ENCODE data around the gene TRIM41. TPM values are rescaled to one million over a fixed set of nuclear protein-coding genes. Genes with fewer than 3 reads are reported as not detected.

TRIM41 gene
- total RNA-seq, 2 experiments from 2014 or later = 21.4 to 24.0 TPM

GRCh38 chr5:181241393-181241975, 18.4 kb downstream of the TRIM41 start:
- Mint-ChIP-seq H3K36me3 (ENCODE audit: low read depth) (peaks cover 77% of the 10 kb centered on the region), H3K27me3 (no peaks in the 10 kb centered on the region), H3K27ac (peak overlapping the region; percentile 96), H3K9me3 (no peaks in the 10 kb centered on the region), H3K4me3 (peak overlapping the region; percentile 95), H3K4me1 (ENCODE audit: low read depth) (peaks cover 66% of the 10 kb centered on the region)
- Histone ChIP-seq H3K27ac (ENCODE audit: low read depth in 1 of 2, low read length in 2 of 2) (peak overlapping the region; percentile 81 to 90), H3K4me1 (ENCODE audit: insufficient read depth, low read length) (peaks cover 65% of the 10 kb centered on the region), H3K27me3 (ENCODE audit: control insufficient read depth in 1 of 2, insufficient read depth in 2 of 2, low read length in 2 of 2) (no peaks in the 10 kb centered on the region), H3K4me3 (ENCODE audit: low read length) (peak overlapping the region; percentile 94), H3K36me3 (ENCODE audit: insufficient read depth, low read length) (peaks cover 67% of the 10 kb centered on the region), H3K9me3 (ENCODE audit: control insufficient read depth in 1 of 2, insufficient read depth in 1 of 2, low read length in 2 of 2) (no peaks in the 10 kb centered on the region)
- ATAC-seq (ENCODE audit: poor library complexity) (peak; percentile 13), DNase-seq (peak in 5 of 14 experiments; percentile 17 to 74 (median 43))
- ChIA-PET CTCF (interaction anchor here (0.8 to 2.3 kb wide), 3 partner anchors 8 to 57 kb away, joined by 3 to 6 read pairs (median 3); no protein-coding TSS in a partner anchor), POLR2A (interaction anchor here (0.7 to 14.5 kb wide), 7 partner anchors 10 to 50 kb away, joined by 3 to 244 read pairs (median 9); partner anchors contain the start of genes TRIM41 and TRIM52)
- intact Hi-C loops (cut with DNase I, micrococcal nuclease) = loop anchor here (5.0 to 10.0 kb wide), 4 partner anchors 34 to 1617 kb away; partner anchors contain the start of genes HNRNPH1 (in 1 of the 2), MGAT1 (in 1 of the 2), TRIM7 (in 1 of the 2) and ZFP62 (in 1 of the 2)
- TF ChIP-seq, protein P1, sequence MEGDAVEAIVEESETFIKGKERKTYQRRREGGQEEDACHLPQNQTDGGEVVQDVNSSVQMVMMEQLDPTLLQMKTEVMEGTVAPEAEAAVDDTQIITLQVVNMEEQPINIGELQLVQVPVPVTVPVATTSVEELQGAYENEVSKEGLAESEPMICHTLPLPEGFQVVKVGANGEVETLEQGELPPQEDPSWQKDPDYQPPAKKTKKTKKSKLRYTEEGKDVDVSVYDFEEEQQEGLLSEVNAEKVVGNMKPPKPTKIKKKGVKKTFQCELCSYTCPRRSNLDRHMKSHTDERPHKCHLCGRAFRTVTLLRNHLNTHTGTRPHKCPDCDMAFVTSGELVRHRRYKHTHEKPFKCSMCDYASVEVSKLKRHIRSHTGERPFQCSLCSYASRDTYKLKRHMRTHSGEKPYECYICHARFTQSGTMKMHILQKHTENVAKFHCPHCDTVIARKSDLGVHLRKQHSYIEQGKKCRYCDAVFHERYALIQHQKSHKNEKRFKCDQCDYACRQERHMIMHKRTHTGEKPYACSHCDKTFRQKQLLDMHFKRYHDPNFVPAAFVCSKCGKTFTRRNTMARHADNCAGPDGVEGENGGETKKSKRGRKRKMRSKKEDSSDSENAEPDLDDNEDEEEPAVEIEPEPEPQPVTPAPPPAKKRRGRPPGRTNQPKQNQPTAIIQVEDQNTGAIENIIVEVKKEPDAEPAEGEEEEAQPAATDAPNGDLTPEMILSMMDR (IDR thresholded peaks at IDR 0.05) = no peak

GRCh38 chr5:181242031-181242451, 19.0 kb downstream of the TRIM41 start:
- Mint-ChIP-seq H3K4me3 (peak overlapping the region; percentile 95), H3K36me3 (ENCODE audit: low read depth) (peaks cover 71% of the 10 kb centered on the region), H3K4me1 (ENCODE audit: low read depth) (peaks cover 68% of the 10 kb centered on the region), H3K9me3 (no peaks in the 10 kb centered on the region), H3K27ac (peak overlapping the region; percentile 96), H3K27me3 (no peaks in the 10 kb centered on the region)
- ChIA-PET CTCF (interaction anchor here (1.7 to 2.3 kb wide), 2 partner anchors 18 to 58 kb away, joined by 3 to 6 read pairs; no protein-coding TSS in a partner anchor), POLR2A (interaction anchor here (1.3 to 14.5 kb wide), 7 partner anchors 8 to 50 kb away, joined by 3 to 244 read pairs (median 9); partner anchors contain the start of genes TRIM41 and TRIM52)
- peak overlapping the region; percentile 94 for H3K4me3 ChIP-seq (ENCODE audit: low read length)
- H3K27me3 ChIP-seq (ENCODE audit: control insufficient read depth in 1 of 2, insufficient read depth in 2 of 2, low read length in 2 of 2) = no peaks in the 10 kb centered on the region
- DNase-seq (no peak), ATAC-seq (ENCODE audit: poor library complexity) (no peak)
- TF ChIP-seq, protein P1 (IDR thresholded peaks at IDR 0.05) = no peak
- no peaks in the 10 kb centered on the region for H3K9me3 ChIP-seq (ENCODE audit: control insufficient read depth in 1 of 2, insufficient read depth in 1 of 2, low read length in 2 of 2)
- H3K27ac ChIP-seq (ENCODE audit: low read depth in 1 of 2, low read length in 2 of 2) = peak overlapping the region; percentile 81 to 90
- peaks cover 71% of the 10 kb centered on the region for H3K4me1 ChIP-seq (ENCODE audit: insufficient read depth, low read length)
- intact Hi-C loops (cut with DNase I, micrococcal nuclease) = loop anchor here (1.0 to 10.0 kb wide), 5 partner anchors 18 to 1617 kb away; partner anchors contain the start of genes HNRNPH1 (in 1 of the 2), MGAT1 (in 1 of the 2), TRIM7 (in 1 of the 2) and ZFP62 (in 1 of the 2)
- H3K36me3 ChIP-seq (ENCODE audit: insufficient read depth, low read length) = peaks cover 61% of the 10 kb centered on the region

DNA sequence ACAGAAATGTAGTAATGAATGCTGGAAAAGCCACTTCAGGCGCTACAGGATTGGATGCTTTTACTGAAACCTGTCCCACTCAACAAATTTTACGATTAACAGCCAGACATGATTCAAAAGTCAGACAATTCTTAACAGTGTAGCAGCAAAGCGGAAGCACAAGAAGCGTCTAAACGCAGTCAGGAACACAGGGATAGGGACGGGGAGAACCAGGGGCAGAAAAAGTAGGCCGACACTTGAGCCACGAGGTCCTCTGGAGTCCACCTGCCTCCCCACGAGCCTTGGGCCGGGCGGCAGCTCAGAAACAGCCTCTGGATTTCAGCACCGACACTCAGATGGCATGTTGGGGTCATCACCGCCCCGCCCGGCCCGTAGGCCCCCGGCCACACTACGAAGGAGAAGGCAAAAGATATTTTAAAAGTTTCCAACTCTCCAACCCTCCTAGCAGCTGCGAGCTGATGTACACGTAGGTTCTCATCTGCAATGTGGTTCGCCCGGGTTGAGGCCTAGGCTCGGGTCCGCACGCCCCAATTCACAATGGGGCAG, 20.0 kb downstream of the TRIM41 start:
- Mint-ChIP-seq H3K9me3 (no peaks in the 10 kb centered on the region), H3K27me3 (no peaks in the 10 kb centered on the region), H3K4me1 (ENCODE audit: low read depth) (peaks cover 74% of the 10 kb centered on the region), H3K36me3 (ENCODE audit: low read depth) (peaks cover 63% of the 10 kb centered on the region), H3K27ac (peak overlapping the region; percentile 96), H3K4me3 (peak overlapping the region; percentile 95)
- intact Hi-C loops (cut with DNase I, micrococcal nuclease) = loop anchor here (1.0 to 10.0 kb wide), 6 partner anchors 17 to 1618 kb away; partner anchors contain the start of genes HNRNPH1 (in 1 of the 2), MGAT1 (in 1 of the 2), TRIM7 (in 1 of the 2) and ZFP62 (in 1 of the 2)
- TF ChIP-seq, protein P1 (IDR thresholded peaks at IDR 0.05) = no peak
- no peaks in the 10 kb centered on the region for H3K9me3 ChIP-seq (ENCODE audit: control insufficient read depth in 1 of 2, insufficient read depth in 1 of 2, low read length in 2 of 2)
- no peaks in the 10 kb centered on the region for H3K27me3 ChIP-seq (ENCODE audit: control insufficient read depth in 1 of 2, insufficient read depth in 2 of 2, low read length in 2 of 2)
- ChIA-PET CTCF (interaction anchor here (0.6 kb wide), 1 partner anchor 14 kb away, joined by 3 read pairs; no protein-coding TSS in a partner anchor), POLR2A (interaction anchor here (0.7 to 14.5 kb wide), 11 partner anchors 9 to 53 kb away, joined by 3 to 244 read pairs (median 5); partner anchors contain the start of genes TRIM41 and TRIM52)
- H3K27ac ChIP-seq (ENCODE audit: low read depth in 1 of 2, low read length in 2 of 2) = peak overlapping the region; percentile 81 to 90
- H3K4me1 ChIP-seq (ENCODE audit: insufficient read depth, low read length) = peaks cover 81% of the 10 kb centered on the region
- peak; percentile 22 for ATAC-seq (ENCODE audit: poor library complexity)
- H3K36me3 ChIP-seq (ENCODE audit: insufficient read depth, low read length) = peaks cover 51% of the 10 kb centered on the region
- peak in 3 of 14 experiments; percentile 27 to 48 (median 38) for DNase-seq
- H3K4me3 ChIP-seq (ENCODE audit: low read length) = peak overlapping the region; percentile 94
